ENCODE data around the gene LDLRAD2. TPM values are rescaled to one million over a fixed set of nuclear protein-coding genes. Genes with fewer than 3 reads are reported as not detected.
A peak's percentile ranks its signal among the peaks of the same experiment; 100 is the strongest.

LDLRAD2 gene
- polyA plus RNA-seq, 1 of the 3 experiments (the other 2 are of a cell fraction), result 0.02 TPM

DNA sequence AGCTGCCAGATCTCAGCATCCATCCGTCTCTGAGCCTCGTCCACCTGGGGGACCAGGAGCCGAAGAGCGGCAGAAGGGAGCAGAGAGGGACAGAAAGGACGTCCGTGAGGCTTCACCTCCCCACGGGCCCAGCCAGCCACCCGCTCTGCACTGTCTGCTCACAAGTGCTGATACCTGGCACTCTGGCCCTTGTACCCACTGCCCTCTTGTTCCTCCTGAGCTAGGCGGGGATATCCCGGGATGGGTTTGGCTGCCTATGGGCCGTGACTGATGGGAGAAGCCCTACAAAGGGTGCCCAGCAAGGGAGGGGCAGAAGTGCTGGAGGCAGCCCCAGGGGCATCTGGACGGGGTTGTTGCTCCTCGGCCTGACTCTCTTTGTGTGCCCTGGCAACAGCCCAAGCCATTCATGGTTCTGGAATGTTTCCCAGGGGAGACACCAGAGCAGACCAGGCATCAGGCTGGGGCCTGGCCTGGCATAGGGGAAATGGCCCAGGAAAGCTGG is 57.6 kb downstream of the LDLRAD2 start (continued):
- TF ChIP-seq NFIC (IDR thresholded peaks at IDR 0.05; ENCODE audit: borderline replicate concordance), result peak; percentile 95
- TF ChIP-seq, protein P1, sequence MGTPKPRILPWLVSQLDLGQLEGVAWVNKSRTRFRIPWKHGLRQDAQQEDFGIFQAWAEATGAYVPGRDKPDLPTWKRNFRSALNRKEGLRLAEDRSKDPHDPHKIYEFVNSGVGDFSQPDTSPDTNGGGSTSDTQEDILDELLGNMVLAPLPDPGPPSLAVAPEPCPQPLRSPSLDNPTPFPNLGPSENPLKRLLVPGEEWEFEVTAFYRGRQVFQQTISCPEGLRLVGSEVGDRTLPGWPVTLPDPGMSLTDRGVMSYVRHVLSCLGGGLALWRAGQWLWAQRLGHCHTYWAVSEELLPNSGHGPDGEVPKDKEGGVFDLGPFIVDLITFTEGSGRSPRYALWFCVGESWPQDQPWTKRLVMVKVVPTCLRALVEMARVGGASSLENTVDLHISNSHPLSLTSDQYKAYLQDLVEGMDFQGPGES (IDR thresholded peaks at IDR 0.05; ENCODE audit: low read depth, low read length), result no peak
- TF ChIP-seq EZH2phosphoT487 (IDR thresholded peaks at IDR 0.05; ENCODE audit: borderline replicate concordance, low read depth), result no peak
- no peak for TF ChIP-seq MXI1 (IDR thresholded peaks at IDR 0.05; ENCODE audit: low read depth, low read length)
- TF ChIP-seq MEF2A (IDR thresholded peaks at IDR 0.05; ENCODE audit: borderline replicate concordance, low read depth), result no peak
- TF ChIP-seq, protein P2, sequence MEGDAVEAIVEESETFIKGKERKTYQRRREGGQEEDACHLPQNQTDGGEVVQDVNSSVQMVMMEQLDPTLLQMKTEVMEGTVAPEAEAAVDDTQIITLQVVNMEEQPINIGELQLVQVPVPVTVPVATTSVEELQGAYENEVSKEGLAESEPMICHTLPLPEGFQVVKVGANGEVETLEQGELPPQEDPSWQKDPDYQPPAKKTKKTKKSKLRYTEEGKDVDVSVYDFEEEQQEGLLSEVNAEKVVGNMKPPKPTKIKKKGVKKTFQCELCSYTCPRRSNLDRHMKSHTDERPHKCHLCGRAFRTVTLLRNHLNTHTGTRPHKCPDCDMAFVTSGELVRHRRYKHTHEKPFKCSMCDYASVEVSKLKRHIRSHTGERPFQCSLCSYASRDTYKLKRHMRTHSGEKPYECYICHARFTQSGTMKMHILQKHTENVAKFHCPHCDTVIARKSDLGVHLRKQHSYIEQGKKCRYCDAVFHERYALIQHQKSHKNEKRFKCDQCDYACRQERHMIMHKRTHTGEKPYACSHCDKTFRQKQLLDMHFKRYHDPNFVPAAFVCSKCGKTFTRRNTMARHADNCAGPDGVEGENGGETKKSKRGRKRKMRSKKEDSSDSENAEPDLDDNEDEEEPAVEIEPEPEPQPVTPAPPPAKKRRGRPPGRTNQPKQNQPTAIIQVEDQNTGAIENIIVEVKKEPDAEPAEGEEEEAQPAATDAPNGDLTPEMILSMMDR (IDR thresholded peaks at IDR 0.05), result no peak

DNA sequence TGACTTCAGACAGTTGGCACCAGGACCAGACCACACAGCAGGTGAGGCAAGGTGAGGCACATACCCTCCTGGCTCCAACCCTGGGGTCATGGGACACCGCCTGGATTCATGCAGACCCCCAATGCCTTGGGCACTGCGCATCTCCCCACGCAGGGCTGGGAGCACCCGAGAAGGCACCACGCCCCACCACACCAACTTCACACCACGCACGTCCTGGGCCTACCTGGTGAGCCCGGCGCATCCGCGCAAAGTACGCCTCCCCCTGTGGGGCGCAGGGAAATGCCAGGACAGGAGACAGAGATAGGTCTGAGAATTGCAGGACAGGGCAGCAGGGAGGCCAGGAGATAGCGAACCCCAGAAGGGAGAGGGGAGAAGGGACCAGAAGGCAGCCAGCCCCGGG is 58.5 kb downstream of the LDLRAD2 start:
- no peak for TF ChIP-seq JUND (IDR thresholded peaks at IDR 0.05)
- no peak for TF ChIP-seq MXI1 (IDR thresholded peaks at IDR 0.05; ENCODE audit: low read depth, low read length)
- no peak for TF ChIP-seq GATA2 (CRISPR knock-in tag; IDR thresholded peaks at IDR 0.05)
- TF ChIP-seq TCF12 (IDR thresholded peaks at IDR 0.05), result no peak
- Histone ChIP-seq H3K9me2 (no peaks in the 10 kb centered on the region), H3K27me3 (ENCODE audit: insufficient read depth) (no peaks in the 10 kb centered on the region), H3K4me3 (ENCODE audit: low read depth in 2 of 2, low read length in 1 of 2) (no peak overlapping the region), H3F3A (replicated peaks; ENCODE audit: insufficient read depth) (no peaks in the 10 kb centered on the region), H4K20me1 (ENCODE audit: insufficient read depth) (no peaks in the 10 kb centered on the region), H3K4me2 (no peak overlapping the region; the same call in 1 of the 2 replicates), H3K36me3 (replicated peaks in 1 of 2; ENCODE audit: control insufficient read depth in 1 of 2, insufficient read depth in 2 of 2, low read length in 1 of 2) (peaks cover 9 to 20% of the 10 kb centered on the region in 2 experiments), H3K9ac (no peak overlapping the region), H3K79me2 (ENCODE audit: insufficient read depth) (no peaks in the 10 kb centered on the region), H2AFZ (ENCODE audit: low read depth) (no peak overlapping the region), H3K4me1 (ENCODE audit: control insufficient read depth in 1 of 2, insufficient read depth in 2 of 2, low read depth in 1 of 2, low read length in 1 of 2) (peaks cover 6 to 20% of the 10 kb centered on the region in 2 experiments; a peak in 3 of 4 replicates), H3K27ac (ENCODE audit: low read depth in 2 of 2, low read length in 1 of 2) (peak overlapping the region in 1 of 2 experiments; percentile 72; a peak in 2 of 4 replicates), H3K9me3 (no peaks in the 10 kb centered on the region)
- ChIA-PET CTCF (no interaction called here), POLR2A (no interaction called here)
- DNase-seq, result no peak
- 91% methylated on average over 6 of the region's 15 CpGs for WGBS (ENCODE audit: low lambda C conversion rate)

DNA sequence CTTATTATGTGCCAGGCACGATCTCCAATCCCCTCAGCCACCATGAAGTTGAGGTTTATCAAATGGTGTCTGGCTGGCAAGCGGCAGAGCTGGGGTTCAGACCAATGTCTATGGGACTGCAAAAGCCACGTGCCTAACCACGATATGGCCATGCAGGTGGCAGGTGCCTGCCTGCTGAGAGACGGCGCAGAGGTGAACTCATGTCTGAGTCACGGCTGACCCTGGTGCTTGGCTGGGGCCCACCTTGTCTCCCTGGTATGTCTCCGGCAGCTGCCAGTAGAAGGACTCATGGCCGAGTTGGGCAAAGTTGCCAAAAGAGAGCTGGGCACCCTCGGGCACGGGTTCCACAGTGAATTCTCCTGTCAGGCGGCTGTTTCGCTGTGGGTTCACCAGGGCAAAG is 59.9 kb downstream of the LDLRAD2 start:
- H3K36me3 ChIP-seq (replicated peaks in 1 of 2; ENCODE audit: control insufficient read depth in 1 of 2, insufficient read depth in 2 of 2, low read length in 1 of 2), result peaks cover 6 to 27% of the 10 kb centered on the region in 2 experiments
- H3K79me2 ChIP-seq (ENCODE audit: insufficient read depth), result no peaks in the 10 kb centered on the region
- DNase-seq, result no peak
- H3K4me1 ChIP-seq (ENCODE audit: control insufficient read depth in 1 of 2, insufficient read depth in 2 of 2, low read depth in 1 of 2, low read length in 1 of 2), result peaks cover 6 to 20% of the 10 kb centered on the region in 2 experiments; a peak in 3 of 4 replicates
- H3K4me3 ChIP-seq (ENCODE audit: low read depth in 2 of 2, low read length in 1 of 2), result no peak overlapping the region
- ChIA-PET POLR2A (interaction anchor here (0.8 kb wide), 1 partner anchor 10 kb away, joined by 3 read pairs; no protein-coding TSS in a partner anchor), CTCF (no interaction called here)
- H3K9me3 ChIP-seq, result no peaks in the 10 kb centered on the region
- no peaks in the 10 kb centered on the region for H3K27me3 ChIP-seq (ENCODE audit: insufficient read depth)
- H4K20me1 ChIP-seq (ENCODE audit: insufficient read depth), result no peaks in the 10 kb centered on the region
- H3K9me2 ChIP-seq, result no peaks in the 10 kb centered on the region
- H3K9ac ChIP-seq, result no peak overlapping the region
- H2AFZ ChIP-seq (ENCODE audit: low read depth), result no peak overlapping the region
- H3K4me2 ChIP-seq, result no peak overlapping the region
- H3F3A ChIP-seq (replicated peaks; ENCODE audit: insufficient read depth), result no peaks in the 10 kb centered on the region
- WGBS (ENCODE audit: low lambda C conversion rate), result 87% methylated on average over 11 of the region's 13 CpGs
- no peak overlapping the region for H3K27ac ChIP-seq (ENCODE audit: low read depth in 2 of 2, low read length in 1 of 2)
- no peak for TF ChIP-seq FOXM1 (IDR thresholded peaks at IDR 0.05; ENCODE audit: low read depth)
- no peak for TF ChIP-seq POLR2AphosphoS5 (IDR thresholded peaks at IDR 0.05; ENCODE audit: low read depth, low read length)
- TF ChIP-seq EP300 (IDR thresholded peaks at IDR 0.05; ENCODE audit: borderline replicate concordance in 1 of 2, low read depth in 1 of 2, low read length in 1 of 2), result no peak
- TF ChIP-seq EZH2phosphoT487 (IDR thresholded peaks at IDR 0.05; ENCODE audit: borderline replicate concordance, low read depth), result no peak
- no peak for TF ChIP-seq TEAD4 (IDR thresholded peaks at IDR 0.05; ENCODE audit: borderline replicate concordance, insufficient read depth)
- no peak for TF ChIP-seq FOXJ3 (CRISPR knock-in tag; IDR thresholded peaks at IDR 0.05)
- TF ChIP-seq RFX5 (IDR thresholded peaks at IDR 0.05; ENCODE audit: low read length), result no peak
- no peak for TF ChIP-seq NFIC (IDR thresholded peaks at IDR 0.05; ENCODE audit: borderline replicate concordance)
- TF ChIP-seq, protein P2 (IDR thresholded peaks at IDR 0.05), result no peak
- TF ChIP-seq, protein P3, sequence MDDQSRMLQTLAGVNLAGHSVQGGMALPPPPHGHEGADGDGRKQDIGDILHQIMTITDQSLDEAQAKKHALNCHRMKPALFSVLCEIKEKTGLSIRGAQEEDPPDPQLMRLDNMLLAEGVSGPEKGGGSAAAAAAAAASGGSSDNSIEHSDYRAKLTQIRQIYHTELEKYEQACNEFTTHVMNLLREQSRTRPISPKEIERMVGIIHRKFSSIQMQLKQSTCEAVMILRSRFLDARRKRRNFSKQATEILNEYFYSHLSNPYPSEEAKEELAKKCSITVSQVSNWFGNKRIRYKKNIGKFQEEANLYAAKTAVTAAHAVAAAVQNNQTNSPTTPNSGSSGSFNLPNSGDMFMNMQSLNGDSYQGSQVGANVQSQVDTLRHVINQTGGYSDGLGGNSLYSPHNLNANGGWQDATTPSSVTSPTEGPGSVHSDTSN (IDR thresholded peaks at IDR 0.05), result no peak
- TF ChIP-seq, protein P4, sequence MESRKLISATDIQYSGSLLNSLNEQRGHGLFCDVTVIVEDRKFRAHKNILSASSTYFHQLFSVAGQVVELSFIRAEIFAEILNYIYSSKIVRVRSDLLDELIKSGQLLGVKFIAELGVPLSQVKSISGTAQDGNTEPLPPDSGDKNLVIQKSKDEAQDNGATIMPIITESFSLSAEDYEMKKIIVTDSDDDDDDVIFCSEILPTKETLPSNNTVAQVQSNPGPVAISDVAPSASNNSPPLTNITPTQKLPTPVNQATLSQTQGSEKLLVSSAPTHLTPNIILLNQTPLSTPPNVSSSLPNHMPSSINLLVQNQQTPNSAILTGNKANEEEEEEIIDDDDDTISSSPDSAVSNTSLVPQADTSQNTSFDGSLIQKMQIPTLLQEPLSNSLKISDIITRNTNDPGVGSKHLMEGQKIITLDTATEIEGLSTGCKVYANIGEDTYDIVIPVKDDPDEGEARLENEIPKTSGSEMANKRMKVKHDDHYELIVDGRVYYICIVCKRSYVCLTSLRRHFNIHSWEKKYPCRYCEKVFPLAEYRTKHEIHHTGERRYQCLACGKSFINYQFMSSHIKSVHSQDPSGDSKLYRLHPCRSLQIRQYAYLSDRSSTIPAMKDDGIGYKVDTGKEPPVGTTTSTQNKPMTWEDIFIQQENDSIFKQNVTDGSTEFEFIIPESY (IDR thresholded peaks at IDR 0.05; ENCODE audit: borderline replicate concordance, low read depth), result no peak

Data from SK-N-SH (cell line).